HG02981 (cell line): ENCODE measurements around the gene LDB2.

Experiments used
- ATAC-seq: cut with Tn5 transposase; IDR thresholded peaks from one replicate; pipeline ENCODE4 v1.9.1; 2021; ENCODE audit warnings: mild to moderate bottlenecking, moderate library complexity; ENCODE audit not compliant: unreplicated experiment

The LDB2 gene

DNA sequence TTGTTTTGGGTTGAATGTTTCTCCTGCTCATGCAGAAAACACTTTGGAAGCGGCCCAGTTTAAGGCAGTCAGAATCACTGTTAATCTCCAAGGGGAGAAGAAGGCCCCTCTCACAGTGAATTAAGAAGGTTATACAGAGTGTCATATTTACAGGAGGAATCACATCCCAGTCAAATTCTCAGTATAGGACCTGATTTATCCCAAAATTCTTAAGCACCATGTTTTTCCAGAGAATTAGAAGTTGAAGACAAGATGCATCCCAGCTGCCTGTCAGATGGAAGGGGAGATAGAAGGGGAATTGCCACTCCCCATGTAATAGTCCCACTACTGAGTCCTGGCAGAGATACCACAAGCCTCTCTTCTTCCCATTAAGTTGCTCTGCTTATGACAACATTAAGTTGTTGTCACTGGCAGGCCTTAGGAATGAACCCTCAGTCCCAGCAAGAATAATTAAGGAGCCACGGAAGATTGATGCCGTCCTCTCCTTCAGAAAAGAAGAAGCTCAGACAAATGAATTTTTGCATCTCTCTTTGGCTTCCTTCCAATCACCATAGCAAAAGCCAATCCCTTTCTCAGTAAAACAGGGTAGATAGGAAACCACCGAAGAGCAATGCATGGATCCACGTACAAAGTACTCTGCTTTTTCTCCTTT lies 138.4 kb downstream of the LDB2 start:
- no peak for ATAC-seq

DNA sequence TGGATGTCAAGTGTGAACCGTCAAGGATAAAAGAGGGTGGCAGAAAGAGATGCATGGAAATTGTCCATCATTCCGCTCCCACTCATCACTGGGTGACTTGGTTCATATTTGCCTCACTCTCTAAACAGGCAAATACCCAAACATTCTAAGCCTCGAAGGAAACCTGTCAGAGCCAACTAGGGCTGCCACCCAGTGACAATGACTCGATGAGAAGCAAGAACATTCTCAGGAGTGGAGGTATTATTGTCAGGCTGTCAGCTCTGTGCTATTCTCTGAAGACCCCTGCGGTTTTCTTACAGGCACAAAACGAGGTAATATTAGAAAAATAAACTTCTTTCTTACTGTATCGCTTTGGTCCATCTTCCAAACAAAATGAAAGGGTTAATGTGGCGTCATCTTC lies 139.6 kb downstream of the LDB2 start:
- ATAC-seq, result no peak

DNA sequence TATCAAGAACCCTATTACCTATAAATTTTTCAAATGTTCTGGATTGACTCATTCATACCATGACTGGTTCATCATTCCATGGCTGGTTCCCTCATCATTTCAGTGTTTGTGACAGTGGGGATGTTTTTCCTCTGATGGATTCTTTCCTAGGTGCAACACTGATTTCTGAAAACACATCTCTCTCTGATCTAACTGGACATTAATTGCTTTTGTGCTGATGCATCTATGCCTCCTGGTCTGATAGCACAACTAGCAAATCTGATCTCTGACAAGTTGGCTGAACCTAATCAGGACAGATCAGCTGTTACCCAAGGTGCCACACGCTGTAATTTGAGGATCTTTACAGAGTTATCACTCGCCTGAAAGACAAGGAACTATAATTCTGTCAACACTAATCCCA lies 140.2 kb downstream of the LDB2 start:
- ATAC-seq, result no peak

DNA sequence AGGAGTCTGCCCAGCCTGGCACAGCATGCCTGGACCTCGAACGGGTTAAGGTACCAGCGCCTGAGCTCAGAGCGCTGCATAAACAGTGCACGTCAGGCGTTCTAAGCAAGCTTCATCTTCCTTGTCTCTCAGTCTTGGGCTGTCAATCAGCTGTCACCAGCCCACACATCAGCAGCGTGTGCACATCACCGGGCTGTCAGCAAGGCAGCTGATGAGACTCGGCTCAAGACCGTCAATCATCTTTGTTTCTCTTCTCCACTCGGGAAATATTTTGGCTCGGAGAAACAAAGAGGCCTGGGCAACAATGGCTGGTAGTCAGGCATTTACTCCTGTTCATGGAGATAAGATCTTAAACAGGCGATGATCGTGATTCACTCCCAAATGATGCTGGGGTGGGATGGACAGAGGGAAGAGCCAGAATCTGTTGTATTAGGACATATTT lies 141.3 kb downstream of the LDB2 start:
- no peak for ATAC-seq

DNA sequence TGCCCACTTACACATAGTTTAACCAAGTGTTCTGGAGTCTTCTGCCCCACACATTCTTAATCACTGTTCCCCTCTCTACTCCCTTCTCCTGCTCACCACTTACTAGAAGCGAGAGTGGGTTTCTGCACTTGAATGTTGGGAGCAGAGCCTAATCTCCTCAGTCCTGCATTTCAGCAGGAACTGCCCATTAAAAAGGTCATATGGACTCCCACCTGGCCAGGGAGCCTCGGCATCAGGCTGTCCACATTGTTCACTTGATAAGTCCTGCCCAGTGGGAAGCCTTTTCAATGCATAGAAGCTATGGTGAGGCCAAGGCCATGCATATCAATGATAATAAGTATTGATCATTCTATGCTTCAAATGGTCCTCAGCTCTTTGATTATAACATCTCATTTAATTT lies 144.3 kb downstream of the LDB2 start:
- no peak for ATAC-seq

DNA sequence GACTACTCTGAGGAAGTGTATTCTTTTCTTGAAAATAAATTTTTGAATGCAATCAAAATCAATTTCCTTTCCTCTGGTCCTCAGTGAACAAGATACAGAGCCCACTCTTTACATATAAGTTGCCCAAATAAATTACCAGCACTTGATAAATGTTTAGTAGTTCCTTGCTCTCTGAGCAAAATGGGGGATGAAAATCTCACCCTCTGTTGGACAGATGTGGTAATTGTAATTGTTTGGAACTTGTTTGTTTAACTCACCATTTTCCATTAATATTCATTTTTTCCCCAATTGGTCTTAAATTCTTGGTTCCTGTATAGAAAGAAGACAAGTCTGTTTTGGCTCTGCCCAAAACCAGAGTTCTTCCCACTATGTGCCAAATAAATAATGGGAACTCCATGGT lies 146.3 kb downstream of the LDB2 start:
- no peak for ATAC-seq

DNA sequence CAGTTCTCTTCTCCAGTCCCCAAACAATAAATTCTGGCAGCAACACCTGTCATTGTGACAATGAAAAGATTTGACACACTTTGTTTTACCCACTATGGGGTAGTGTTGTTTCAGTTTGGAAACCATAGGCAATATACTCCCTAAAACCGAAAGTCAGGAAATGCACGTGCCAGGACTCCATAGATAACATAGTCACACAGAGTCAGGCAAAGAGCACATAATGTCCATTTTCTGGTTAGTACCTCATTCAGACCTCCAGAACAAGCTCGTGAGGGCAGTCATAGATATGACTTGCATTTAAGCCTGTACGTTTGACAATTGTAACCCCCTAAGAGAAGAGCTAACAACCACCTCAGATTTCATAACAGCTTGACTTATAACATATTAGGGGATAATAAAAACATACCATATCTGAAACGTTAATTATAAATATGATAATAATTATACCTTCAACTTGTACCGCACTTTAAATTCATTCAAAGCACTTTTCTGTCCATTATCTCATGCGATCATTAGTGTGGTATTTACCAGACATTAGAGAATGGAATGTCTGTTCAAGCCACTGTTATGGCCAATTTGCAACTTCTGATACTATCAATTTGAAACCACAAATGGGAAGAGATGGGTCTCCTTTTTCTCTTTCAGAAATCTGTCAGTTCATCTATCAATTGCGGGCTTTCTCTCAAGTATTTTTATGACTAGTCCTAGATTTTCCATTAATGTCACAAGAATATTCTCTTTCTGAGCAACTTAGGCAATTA lies 147.4 kb downstream of the LDB2 start:
- ATAC-seq, result no peak

DNA sequence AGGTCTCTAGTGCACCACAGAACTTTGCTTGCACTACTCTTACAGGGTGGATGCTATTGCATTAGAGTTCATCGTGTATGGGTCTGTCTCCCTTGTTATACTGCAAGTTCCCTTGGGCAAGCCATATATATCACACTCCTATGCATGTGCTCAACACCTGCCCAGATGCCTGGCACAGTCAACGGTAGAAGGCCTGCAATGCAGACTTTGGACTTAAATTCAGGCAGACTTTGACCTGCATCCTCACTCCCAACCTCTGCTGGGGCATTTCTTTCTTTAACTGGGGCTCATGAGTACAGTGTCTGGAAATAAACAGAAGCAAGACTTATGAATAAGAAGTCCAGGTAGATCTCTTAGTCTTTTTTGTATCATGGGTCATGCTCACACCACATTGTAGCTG lies 148.2 kb downstream of the LDB2 start:
- ATAC-seq, result no peak

DNA sequence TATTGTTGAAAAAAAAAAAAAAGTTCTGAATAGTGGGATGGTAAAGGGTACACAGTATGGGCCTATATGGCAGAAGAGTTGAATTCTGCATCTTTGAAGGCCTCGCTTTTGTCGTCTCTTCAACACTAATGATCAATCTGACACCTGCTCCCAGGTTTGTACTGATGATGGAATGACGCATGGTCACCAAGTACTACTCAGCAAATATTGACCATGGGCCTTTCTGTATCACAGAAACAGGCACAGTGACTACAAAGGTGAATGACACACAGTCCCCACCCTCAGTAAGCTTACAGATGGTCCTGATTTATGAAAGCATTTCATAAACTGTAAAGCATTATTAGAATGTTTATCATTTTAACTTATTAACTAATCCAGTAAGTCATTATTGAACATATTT lies 152.6 kb downstream of the LDB2 start:
- no peak for ATAC-seq

DNA sequence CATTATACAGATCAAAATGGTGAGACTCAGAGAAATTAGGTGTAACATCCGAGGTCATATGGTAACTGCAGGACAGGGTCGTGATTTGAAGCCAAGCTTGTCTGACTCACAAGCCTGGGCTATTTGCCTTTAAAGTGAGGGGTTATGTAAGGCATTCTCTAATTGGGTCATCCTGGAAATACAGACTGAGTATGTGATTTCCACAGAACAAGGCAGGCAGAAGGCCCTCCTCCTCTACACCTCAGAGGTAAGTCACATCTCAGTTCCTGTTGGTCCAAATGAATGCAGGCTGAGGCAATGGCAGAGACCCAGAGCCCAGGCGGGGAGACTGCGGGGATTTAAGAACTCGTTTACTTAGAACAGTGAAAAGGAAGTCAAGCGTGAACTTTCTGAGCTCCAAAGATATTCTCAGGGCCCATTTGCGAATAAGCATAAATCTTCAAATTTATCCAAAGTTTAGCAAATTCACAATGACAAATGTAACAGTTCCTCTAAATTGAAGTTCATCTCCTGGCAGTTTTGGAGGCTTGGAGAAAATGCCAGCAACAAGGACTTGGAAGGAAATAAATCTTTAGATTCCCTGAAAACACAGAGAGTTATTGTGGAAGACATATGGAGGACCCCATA lies 153.3 kb downstream of the LDB2 start:
- no peak for ATAC-seq

DNA sequence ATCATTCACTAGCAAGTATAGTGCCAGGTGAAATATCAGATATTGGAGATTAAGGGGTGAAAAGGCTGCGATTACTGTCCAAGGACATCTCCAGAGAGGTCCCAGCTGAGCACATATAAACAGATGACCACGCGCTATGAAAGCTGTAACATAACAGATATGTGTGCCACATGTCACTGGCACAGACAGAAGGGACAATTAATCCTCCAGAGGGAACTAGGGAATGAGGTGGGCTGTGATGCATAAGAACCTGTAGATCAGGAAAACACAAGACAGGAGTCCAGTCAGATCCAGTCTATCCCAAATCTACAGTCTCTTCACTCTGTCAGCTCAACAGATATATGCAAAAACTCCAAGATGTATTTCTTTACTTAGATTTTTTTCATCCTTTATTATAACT lies 157.2 kb downstream of the LDB2 start:
- ATAC-seq, result no peak

DNA sequence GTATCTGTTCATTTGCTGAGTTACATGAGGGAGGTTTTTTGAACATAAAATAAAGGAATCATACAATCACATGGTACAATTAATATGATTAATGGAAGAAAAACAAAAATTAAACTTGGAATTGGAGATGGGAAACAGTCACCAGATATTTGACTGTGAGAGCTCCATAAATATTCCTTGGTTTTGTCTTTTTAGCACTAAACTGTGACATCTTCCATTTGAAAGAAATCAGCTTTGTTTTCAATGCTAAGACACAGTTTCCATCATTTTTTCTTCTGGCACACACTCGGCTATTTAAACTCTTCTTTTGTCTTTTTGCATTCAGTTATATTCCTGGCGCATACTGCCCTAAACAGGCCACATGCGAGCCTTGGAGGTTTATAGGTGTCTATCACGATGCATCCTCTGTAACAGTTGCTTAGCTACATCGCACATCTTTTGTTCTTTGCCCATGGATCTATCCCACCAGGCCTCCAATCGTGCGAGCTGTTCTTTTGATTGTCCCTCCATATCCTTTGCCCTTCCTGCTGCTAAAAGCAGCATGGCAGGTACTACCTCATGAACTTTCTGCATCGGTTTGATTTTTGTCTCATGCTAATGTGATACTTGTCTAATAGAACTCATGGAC lies 158.3 kb downstream of the LDB2 start:
- ATAC-seq, result no peak

DNA sequence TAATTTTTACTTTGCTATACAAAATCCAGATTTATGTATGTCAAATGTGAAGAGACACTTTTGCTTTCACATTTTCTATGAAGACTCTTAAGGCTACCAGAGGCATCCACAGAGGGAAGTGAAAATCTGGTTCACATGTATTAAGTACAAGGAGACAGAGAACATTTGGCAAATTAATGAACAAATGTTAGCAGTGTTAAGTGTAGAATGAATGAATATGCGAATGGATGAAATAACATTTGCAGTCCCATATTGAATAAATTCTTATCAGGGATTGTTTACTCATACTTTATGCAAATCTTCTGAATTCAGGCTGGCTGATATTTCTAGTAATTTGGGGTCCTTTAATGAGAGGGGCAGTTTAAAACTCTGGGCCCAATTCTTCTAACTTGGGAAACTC lies 159.9 kb downstream of the LDB2 start:
- ATAC-seq, result no peak

DNA sequence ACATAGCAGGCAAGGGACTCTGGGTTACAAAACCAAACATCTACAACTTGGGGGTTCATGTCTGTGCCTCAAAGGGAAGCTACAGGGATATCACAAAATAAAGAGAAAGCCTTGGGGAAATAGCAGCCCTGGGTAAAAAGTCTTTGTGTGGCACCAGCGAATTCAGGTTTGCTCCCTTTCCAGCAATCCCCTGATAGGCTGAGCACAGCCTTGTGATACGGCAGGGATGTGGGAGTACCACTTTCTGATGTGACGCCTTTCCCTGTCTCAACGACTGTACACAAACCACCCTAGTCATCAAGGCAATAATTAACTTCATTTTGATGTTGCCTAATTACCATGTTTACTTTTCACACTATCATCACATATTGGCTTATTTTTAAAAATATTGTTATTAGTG lies 164.9 kb downstream of the LDB2 start:
- ATAC-seq, result no peak

DNA sequence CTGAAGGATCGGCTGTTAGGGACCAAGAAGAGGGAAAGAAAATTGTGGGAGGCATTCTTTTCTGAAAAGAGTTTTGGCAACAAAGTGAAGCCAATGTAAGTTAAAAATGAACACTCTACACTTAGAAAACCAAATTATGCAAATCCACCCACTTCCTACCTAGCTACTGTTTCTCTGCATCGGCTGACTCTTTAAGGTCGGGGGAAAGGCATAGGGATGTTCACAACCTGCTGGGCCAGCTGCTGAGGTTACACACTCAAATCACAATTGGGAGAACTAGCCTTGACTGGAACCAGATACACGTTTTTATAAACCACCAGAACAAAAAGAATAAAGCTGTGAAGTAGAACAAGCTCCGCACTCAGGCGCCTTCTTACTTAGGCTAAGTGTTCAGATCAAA lies 165.7 kb downstream of the LDB2 start:
- no peak for ATAC-seq

DNA sequence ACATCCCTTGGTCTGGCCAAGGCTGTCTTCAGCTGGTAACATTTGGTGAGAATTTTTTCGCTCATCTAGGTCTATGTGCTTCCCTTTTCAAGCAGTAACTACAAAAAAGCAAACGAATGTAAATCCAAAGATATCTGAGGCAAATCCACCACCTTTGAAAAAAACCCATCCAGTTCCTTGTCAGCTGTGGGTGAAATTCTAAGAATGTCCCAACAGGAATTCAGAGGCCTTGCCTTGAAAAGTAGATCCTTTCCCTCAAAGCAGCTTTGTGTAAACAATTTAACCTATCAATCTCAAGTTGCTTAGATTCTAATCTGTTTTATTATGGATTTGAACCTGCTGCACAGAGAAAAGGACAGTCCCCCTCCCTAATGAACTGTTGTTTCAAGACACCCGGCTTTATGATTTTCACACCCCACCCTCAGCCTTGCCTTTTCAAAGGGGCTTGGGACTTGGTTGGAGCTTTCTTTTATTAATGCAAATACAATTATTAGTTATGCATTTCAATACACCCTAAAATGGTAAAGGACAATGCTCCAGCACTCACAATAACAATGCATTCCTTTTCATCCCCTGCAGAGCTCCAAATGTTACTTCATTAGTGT lies 166.6 kb downstream of the LDB2 start:
- ATAC-seq, result no peak

DNA sequence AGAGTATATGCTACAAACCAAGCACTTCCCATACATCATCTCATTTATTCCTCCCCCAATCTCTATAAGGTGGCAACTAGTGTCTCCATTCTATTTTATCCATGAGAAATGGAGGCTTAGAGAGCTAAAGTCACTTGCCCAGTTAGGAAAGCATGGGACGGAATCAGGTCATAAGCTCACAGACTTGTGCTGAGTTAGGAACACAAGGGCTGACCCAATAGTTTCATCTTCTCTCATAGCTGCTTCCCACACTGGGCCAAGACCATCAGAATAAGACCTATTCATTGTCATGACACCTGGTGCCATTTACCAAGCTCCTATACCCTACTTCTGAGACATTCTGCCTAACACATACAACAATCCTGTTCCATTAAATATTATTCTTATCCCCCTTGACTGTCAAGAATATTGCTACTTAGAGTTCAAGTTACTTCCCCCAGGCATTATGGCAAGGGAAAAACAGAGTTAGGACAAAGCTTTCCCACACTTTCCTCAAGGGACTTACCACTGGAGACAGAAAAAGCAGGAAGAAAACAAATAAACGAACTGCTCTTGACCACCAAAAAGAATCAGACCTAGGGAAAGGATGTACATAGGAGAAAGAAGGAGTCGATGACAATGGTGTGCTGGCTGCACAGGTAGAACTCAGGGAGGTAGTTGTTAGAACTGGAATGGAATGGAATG lies 167.8 kb downstream of the LDB2 start:
- ATAC-seq, result no peak

DNA sequence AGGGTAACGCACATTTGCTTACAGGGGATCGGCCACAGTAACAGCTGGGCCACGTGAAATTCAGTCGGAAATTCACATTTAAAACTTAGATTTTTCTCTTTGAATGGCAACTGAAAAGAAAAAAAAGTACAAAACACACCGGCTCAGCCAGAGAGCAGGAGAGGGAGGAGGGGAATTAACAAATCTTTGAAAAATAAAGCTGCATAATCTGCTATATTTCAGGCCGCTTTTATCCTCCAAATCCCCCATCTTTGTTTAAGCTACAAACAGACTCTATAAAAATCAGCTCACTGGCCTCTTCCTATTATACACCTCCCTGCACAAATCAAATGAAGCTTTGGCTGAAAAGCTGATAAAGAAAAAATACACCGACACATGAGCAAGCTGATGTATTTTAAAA lies 169.1 kb downstream of the LDB2 start:
- ATAC-seq, result no peak

DNA sequence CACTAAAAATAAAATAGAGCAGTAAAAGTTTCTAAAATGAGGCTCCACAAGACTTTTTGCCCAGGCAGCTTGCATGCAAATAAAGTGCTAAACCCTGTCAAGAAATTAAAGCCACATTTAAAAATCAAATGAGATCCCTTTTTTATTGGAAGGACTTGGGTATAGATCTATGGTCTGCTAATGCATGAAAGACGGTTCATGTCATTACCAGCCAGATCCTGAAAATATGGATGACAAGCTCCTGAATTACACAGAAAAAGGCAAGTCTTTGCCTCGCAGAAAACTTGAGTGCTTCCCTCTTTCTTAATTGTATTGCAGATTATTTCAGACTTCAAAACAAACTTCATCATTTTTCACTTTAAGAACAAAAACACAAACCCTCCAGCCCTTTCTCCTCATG lies 169.6 kb downstream of the LDB2 start:
- no peak for ATAC-seq

DNA sequence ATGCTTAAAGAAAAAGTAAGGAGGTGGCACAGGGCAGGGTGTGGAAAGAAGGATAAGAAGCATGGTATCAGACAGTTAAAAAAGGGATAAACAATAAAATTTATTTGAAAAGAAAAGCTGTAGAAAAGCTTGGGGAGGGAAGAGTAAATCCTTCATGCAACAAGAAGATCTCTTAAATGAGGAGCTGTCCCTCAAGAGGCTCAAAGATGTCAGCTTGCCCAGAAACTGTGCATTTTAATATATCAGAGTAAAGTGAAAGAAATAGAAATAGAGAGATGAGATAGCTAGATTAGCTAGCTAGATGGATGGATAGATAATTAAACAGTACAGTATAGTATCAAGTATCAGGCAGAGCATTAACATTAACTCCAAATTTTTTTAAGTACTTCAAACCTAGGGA lies 170.3 kb downstream of the LDB2 start:
- ATAC-seq, result no peak

DNA sequence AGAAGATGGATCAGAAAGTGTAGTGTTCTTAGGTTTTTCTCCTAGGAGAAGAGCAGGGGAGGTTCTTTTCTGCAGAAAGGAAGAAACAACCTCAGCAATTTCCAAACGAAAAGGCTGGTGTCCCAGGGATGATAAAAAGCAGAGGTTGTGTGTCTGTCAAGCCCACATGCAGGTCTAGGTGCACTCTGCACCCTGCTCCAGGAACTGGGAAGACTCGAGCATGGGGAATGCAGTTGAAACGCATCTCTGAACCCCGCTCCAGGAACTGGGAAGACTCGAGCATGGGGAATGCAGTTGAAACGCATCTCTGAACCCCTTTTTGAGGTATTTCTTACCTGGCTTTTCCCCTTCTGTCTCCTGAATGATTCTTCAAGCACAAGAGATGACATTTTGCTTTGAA lies 171.2 kb downstream of the LDB2 start:
- no peak for ATAC-seq
